Measurements from ENCODE around the gene HDAC1. TPM values are rescaled to one million over a fixed set of nuclear protein-coding genes. Genes with fewer than 3 reads are reported as not detected.

HDAC1 gene
- total and polyA plus RNA-seq, 2 of the 13 experiments (the other 11 are each of a cell fraction or from before 2014, with no cell fraction given): 93.5 to 189 TPM

GRCh38 chr1:32335790-32336590, 44.1 kb downstream of the HDAC1 start, which contains the start of gene MARCKSL1 (continued):
- TF ChIP-seq ZNF556 (CRISPR knock-in tag; IDR thresholded peaks at IDR 0.05; ENCODE audit: borderline replicate concordance): peak; percentile 33; the same call in 1 of the 2 replicates
- no peak for TF ChIP-seq ZNF841 (CRISPR knock-in tag; IDR thresholded peaks at IDR 0.05; ENCODE audit: borderline replicate concordance)
- no peak for TF ChIP-seq SNAPC4 (CRISPR knock-in tag; IDR thresholded peaks at IDR 0.05)
- TF ChIP-seq BRF2 (CRISPR knock-in tag; IDR thresholded peaks at IDR 0.05): no peak
- no peak for TF ChIP-seq USF2 (IDR thresholded peaks at IDR 0.05; ENCODE audit: low read depth, low read length)
- no peak for TF ChIP-seq USF2 (CRISPR knock-in tag; IDR thresholded peaks at IDR 0.05; ENCODE audit: borderline replicate concordance)
- TF ChIP-seq ZKSCAN8 (CRISPR knock-in tag; IDR thresholded peaks at IDR 0.05; ENCODE audit: borderline replicate concordance): no peak
- no peak for TF ChIP-seq ZNF850 (CRISPR knock-in tag; conservative IDR thresholded peaks at IDR 0.05)
- TF ChIP-seq HMGA1 (CRISPR knock-in tag; conservative IDR thresholded peaks at IDR 0.05): no peak
- no peak for TF ChIP-seq ZNF572 (CRISPR knock-in tag; IDR thresholded peaks at IDR 0.05)
- TF ChIP-seq ZNF101 (CRISPR knock-in tag; IDR thresholded peaks at IDR 0.05; ENCODE audit: borderline replicate concordance, low read depth): no peak
- no peak for TF ChIP-seq BCL3 (CRISPR knock-in tag; IDR thresholded peaks at IDR 0.05)
- TF ChIP-seq POLR2A (IDR thresholded peaks at IDR 0.05; ENCODE audit: insufficient read depth in 1 of 2, low read depth in 2 of 2, low read length in 2 of 2): peak; percentile 91 to 93
- no peak for TF ChIP-seq GTF3A (CRISPR knock-in tag; conservative IDR thresholded peaks at IDR 0.05)
- no peak for TF ChIP-seq ZNF670 (CRISPR knock-in tag; IDR thresholded peaks at IDR 0.05; ENCODE audit: borderline replicate concordance)
- TF ChIP-seq SOX5 (CRISPR knock-in tag; IDR thresholded peaks at IDR 0.05; ENCODE audit: borderline replicate concordance): 0 out of 2 replicates have a peak, but pooled peaks have one; percentile 18

All from HepG2 (cell line).